GM12878 (cell line): ENCODE results near the gene GANC. TPM values are rescaled to one million over a fixed set of nuclear protein-coding genes. Genes with fewer than 3 reads are reported as not detected.

Experiments
- ATAC-seq: fragments of 200-7000 bp; cut with Tn5 transposase; 3 replicates; pipeline ENCODE4 v1.9.1; 2020; ENCODE audit warnings: mild to moderate bottlenecking, moderate library complexity
- Bru-seq: library from RNA; stranded (reverse); fragments of 400-500 nt; gene quantifications from one replicate; lab custom pipeline; 2021; lab: Mats Ljungman, UMichigan
- BruChase-seq, 2 experiments: library from RNA; stranded (reverse); fragments of 400-500 nt; gene quantifications; one replicate each; lab custom pipeline; 2021; lab: Mats Ljungman, UMichigan
- BruUV-seq: library from RNA; stranded (reverse); fragments of 400-500 nt; replicated peaks from 2 replicates; lab custom pipeline; 2021; lab: Mats Ljungman, UMichigan
- CTCF ChIA-PET: fragments of 300-600 bp; sonication (Branson Sonifier 250); formaldehyde crosslinking; extraction: SDS; loops from one replicate; lab custom pipeline; 2021; ENCODE audit warnings: inconsistent platforms; lab: Yijun Ruan, JAX
- POLR2A ChIA-PET: fragments of 350-600 bp; formaldehyde crosslinking; extraction: SDS; loops from one replicate; lab custom pipeline; 2021; ENCODE audit warnings: inconsistent platforms; lab: Charles Lee
- RAD21 ChIA-PET: fragments of 300-600 bp; sonication (Branson Sonifier 250); formaldehyde crosslinking; loops from one replicate; lab custom pipeline; 2023; ENCODE audit warnings: antibody characterized with exemption; ENCODE audit not compliant: unreplicated experiment; lab: Charles Lee
- SMC1A ChIA-PET: fragments of 300-600 bp; sonication (Branson Sonifier 250); formaldehyde crosslinking; loops from one replicate; lab custom pipeline; 2023; ENCODE audit not compliant: unreplicated experiment, uncharacterized antibody; lab: Charles Lee
- DNase-seq: peaks from one replicate; pipeline ENCODE4 v3.0.0-alpha.2; 2011; ENCODE audit warnings: low read depth, low spot score
- FAIRE-seq: peaks from 3 replicates; lab custom pipeline; 2011; peaks lifted over from hg19 to GRCh38; lab: Jason Lieb, UNC
- H2AFZ ChIP-seq: 2 replicates; pipeline ENCODE4 v1.6.0; 2011; ENCODE audit warnings: low read depth, low read length, control low read depth; ENCODE audit not compliant: control insufficient read depth
- H3K27ac ChIP-seq: 2 replicates; pipeline ENCODE4 v1.5.1; 2011; ENCODE audit warnings: control low read depth; ENCODE audit not compliant: control insufficient read depth, insufficient read depth
- H3K27me3 ChIP-seq, 2 experiments: replicated peaks in 1 of 2; 2 replicates each; pipeline versions ENCODE4 v1.6.0 to v1.6.1; 2011; ENCODE audit warnings: low read length in 1 of 2; ENCODE audit not compliant: control insufficient read depth in 2 of 2, insufficient read depth in 2 of 2
- H3K36me3 ChIP-seq, 2 experiments: 2 replicates each; pipeline ENCODE4 v1.5.1; 2011; ENCODE audit warnings: low read length in 1 of 2; ENCODE audit not compliant: control insufficient read depth in 2 of 2, insufficient read depth in 2 of 2
- H3K4me1 ChIP-seq: 2 replicates; pipeline ENCODE4 v1.6.1; 2011; ENCODE audit warnings: mild to moderate bottlenecking, low read length, moderate library complexity, mixed read lengths; ENCODE audit not compliant: control insufficient read depth, insufficient read depth
- H3K4me2 ChIP-seq: 2 replicates; pipeline ENCODE4 v1.6.0; 2011; ENCODE audit warnings: control low read depth; ENCODE audit not compliant: control insufficient read depth, insufficient read depth
- H3K4me3 ChIP-seq: fragments of 200-600 bp; sonication (generic); 2 replicates; pipeline ENCODE4 v1.5.1; 2016
- H3K79me2 ChIP-seq: 2 replicates; pipeline ENCODE4 v1.6.0; 2011; ENCODE audit warnings: low read length; ENCODE audit not compliant: control insufficient read depth, insufficient read depth
- H3K9ac ChIP-seq: 2 replicates; pipeline ENCODE4 v1.8.0; 2011; ENCODE audit warnings: low read length, control low read depth, mixed read lengths; ENCODE audit not compliant: control insufficient read depth, insufficient read depth
- H3K9me3 ChIP-seq: replicated peaks from 3 replicates; pipeline ENCODE4 v1.5.1; 2011; ENCODE audit warnings: mild to moderate bottlenecking, low read length; ENCODE audit not compliant: control insufficient read depth, insufficient read depth
- H4K20me1 ChIP-seq: 2 replicates; pipeline ENCODE4 v1.6.0; 2011; ENCODE audit not compliant: control insufficient read depth, insufficient read depth
- ATF3 ChIP-seq: IDR thresholded peaks from 2 replicates; pipeline ENCODE4 v1.6.1; 2011; ENCODE audit warnings: low read depth, mild to moderate bottlenecking, low read length, moderate library complexity, borderline replicate concordance; ENCODE audit errors: extremely low read depth
- MLLT1 ChIP-seq: fragments of 450-650 bp; IDR thresholded peaks from 2 replicates; pipeline ENCODE4 v1.6.1; 2016; ENCODE audit warnings: mild to moderate bottlenecking
- PAX5 ChIP-seq: IDR thresholded peaks from 2 replicates; pipeline ENCODE4 v1.6.1; 2011; ENCODE audit warnings: low read depth, low read length, borderline replicate concordance
- SREBF2 ChIP-seq: IDR thresholded peaks from 2 replicates; pipeline ENCODE4 v1.6.1; 2012; ENCODE audit warnings: mild to moderate bottlenecking, low read length
- SRF ChIP-seq, 2 experiments: IDR thresholded peaks; 2 replicates each; pipeline ENCODE4 v1.6.1; 2011; ENCODE audit warnings: low read depth in 2 of 2, low read length in 2 of 2, mild to moderate bottlenecking in 1 of 2, moderate library complexity in 1 of 2
- TAF1 ChIP-seq: IDR thresholded peaks from 2 replicates; pipeline ENCODE4 v1.6.1; 2011; ENCODE audit warnings: mild to moderate bottlenecking, low read depth, low read length, borderline replicate concordance
- TBL1XR1 ChIP-seq: IDR thresholded peaks from 2 replicates; pipeline ENCODE4 v1.6.1; 2012; ENCODE audit warnings: low read depth, low read length, improper control_type of control experiment
- TCF7 ChIP-seq: IDR thresholded peaks from 2 replicates; pipeline ENCODE4 v1.6.1; 2014; ENCODE audit warnings: antibody characterized with exemption, borderline replicate concordance
- WRNIP1 ChIP-seq: IDR thresholded peaks from 2 replicates; pipeline ENCODE4 v1.6.1; 2011; ENCODE audit warnings: low read depth, low read length, improper control_type of control experiment, borderline replicate concordance
- ZNF687 ChIP-seq: fragments of 450-650 bp; IDR thresholded peaks from 2 replicates; pipeline ENCODE4 v1.6.1; 2017; ENCODE audit warnings: mild to moderate bottlenecking, moderate library complexity
- WGBS: methylation state at CpG from one replicate; pipeline ENCODE4 v1.1.6; 2016; ENCODE audit warnings: low lambda C conversion rate; ENCODE audit not compliant: insufficient replicate concordance, insufficient coverage; ENCODE audit errors: missing lambda C conversion rate; 5-methylcytosine and 5-hydroxymethylcytosine counted together
- in situ Hi-C: fragments of 300-500 bp; cut with MboI; formaldehyde crosslinking; loops from 9 replicates; pipeline ENCODE4 v1.14.3; 2018; ENCODE audit warnings: mixed read lengths
- intact Hi-C: fragments of 100-400 bp; cut with micrococcal nuclease; formaldehyde crosslinking; loops from one replicate; pipeline ENCODE4 v1.14.2; 2022; ENCODE audit not compliant: unreplicated experiment
- long read RNA-seq, 2 experiments: library from polyadenylated mRNA; unstranded; transcript quantifications; one replicate each; pipeline ENCODE4 v2.0.0, GENCODE V29; 2019 to 2020
- polyA minus RNA-seq, 3 experiments: library from RNA; depleted of rRNA, polyadenylated mRNA; stranded (reverse); fragments of >200 nt; gene quantifications; 2 replicates each; pipeline ENCODE4 v1.2.3, GENCODE V29; 2011
- polyA plus RNA-seq, 11 experiments: library from polyadenylated mRNA; depleted of rRNA in 4 of 11; unstranded in 6 of 11; stranded (reverse) in 5 of 11; fragments of >200 nt; fragmentation: Nextera tagmentation in 4 of 11; fragmentation: Illumina TruSeq in 1 of 11; extraction: Ambion mirVana in 4 of 11; extraction: Trizol in 1 of 11; gene quantifications; 1 replicate in 1 of 11; 2 replicates in 10 of 11; pipeline versions ENCODE4 v1.2.1 to v1.2.3, GENCODE V29; 2011 to 2016; ENCODE audit warnings: inconsistent platforms in 2 of 11, missing spikeins in 2 of 11, low read depth in 1 of 11
- total RNA-seq, 4 experiments: library from RNA; depleted of rRNA in 3 of 4; stranded (reverse); fragments of >200 nt in 3 of 4; fragmentation: Illumina TruSeq in 1 of 4; extraction: Trizol in 1 of 4; gene quantifications; 2 replicates each; pipeline versions ENCODE4 v1.2.1 to v1.2.3, GENCODE V29; 2013 to 2021

GANC gene
- total RNA-seq (2013; cell fraction: nucleolus; rRNA removed), result 177 and 186 TPM in 2 replicates
- total RNA-seq (2014; rRNA removed) (20.9 and 22.1 TPM in 2 replicates), total RNA-seq (2014; rRNA removed; fragmentation: Illumina TruSeq; extraction: Trizol) (24.0 and 26.8 TPM in 2 replicates), total RNA-seq (2021) (35.3 and 39.2 TPM in 2 replicates), polyA plus RNA-seq (2011; rRNA removed) (25.9 and 31.0 TPM in 2 replicates), polyA plus RNA-seq (2014; fragmentation: Illumina TruSeq; extraction: Trizol) (28.3 and 35.8 TPM in 2 replicates), polyA plus RNA-seq (2014; fragmentation: Nextera tagmentation; extraction: Ambion mirVana) (10 to 100 TPM; 11.3 to 13.1 TPM), polyA plus RNA-seq (2014; rRNA removed) (16.2 and 16.4 TPM in 2 replicates), polyA plus RNA-seq (2016; fragmentation: Nextera tagmentation; extraction: Ambion mirVana) (10 to 100 TPM; 18.2 to 25.1 TPM), polyA minus RNA-seq (2011; rRNA and poly(A)+ RNA removed) (32.4 and 33.4 TPM in 2 replicates), Bru-seq, nascent RNA (percentile 68 among the genes with signal in this experiment), BruChase-seq, experiment 1, labeled RNA remaining after a 6-hour chase (percentile 72 among the genes with signal in this experiment), BruChase-seq, experiment 2, labeled RNA remaining after a 2-hour chase (percentile 71 among the genes with signal in this experiment)
- 13.0 TPM for polyA plus RNA-seq (2011; ENCODE audit: low read depth)
- 13.6 and 13.7 TPM in 2 replicates for polyA plus RNA-seq (2011; cell fraction: cytosol; rRNA removed)
- polyA plus RNA-seq (2011; cell fraction: nucleus; rRNA removed), result 35.0 and 42.1 TPM in 2 replicates
- polyA plus RNA-seq (2012), result 14.3 and 18.8 TPM in 2 replicates
- 10.0 and 12.9 TPM in 2 replicates for polyA minus RNA-seq (2011; cell fraction: cytosol; rRNA and poly(A)+ RNA removed)
- polyA minus RNA-seq (2011; cell fraction: nucleus; rRNA and poly(A)+ RNA removed), result 28.3 and 33.8 TPM in 2 replicates
- long read RNA-seq, experiment 1, partial matches to known transcripts, result 2 of 7 reads
- long read RNA-seq, experiment 1, other reads (novel, unspliced or antisense), result 4 of 7 reads
- long read RNA-seq, experiment 2, full-length matches to known transcripts, result 6 of 52 reads
- long read RNA-seq, experiment 2, partial matches to known transcripts, result 11 of 52 reads
- long read RNA-seq, experiment 2, other reads (novel, unspliced or antisense), result 35 of 52 reads

GRCh38 chr15:42272939-42273899, at the start of gene GANC, which contains the start of gene TMEM87A:
Gene GANC, plus strand, starts transcription at chr15:42273201. Its CDS starts 1,281 bp downstream, at chr15:42274482.
Gene TMEM87A, minus strand, starts transcription at chr15:42273433. Its CDS starts 35 bp downstream, at chr15:42273398.
- Histone ChIP-seq H3K27ac (peak within 1 kb of the TSS; percentile 95), H3K36me3 (peaks cover 0 to under 1% of the 10 kb centered on the region in 2 experiments; a peak in 1 of 4 replicates), H3K9ac (peak within 1 kb of the TSS; percentile 97), H3K4me1 (no peaks in the 10 kb centered on the region; the same call in 1 of the 2 replicates), H3K4me2 (peak within 1 kb of the TSS; percentile 98), H3K27me3 (no peaks in the 10 kb centered on the region), H4K20me1 (no peaks in the 10 kb centered on the region), H3K9me3 (no peaks in the 10 kb centered on the region), H3K4me3 (peak within 1 kb of the TSS; percentile 85), H3K79me2 (peaks cover 65% of the 10 kb centered on the region), H2AFZ (peak within 1 kb of the TSS; percentile 96)
- POLR2A ChIA-PET, result interaction anchor here (0.6 to 1.0 kb wide), 3 partner anchors 196 to 301 kb away, joined by 3 to 5 read pairs (median 3); partner anchors contain the start of genes EHD4 and ZNF106
- intact Hi-C loops, result no loop called here
- in situ Hi-C loops, result loop anchor here (25.0 kb wide), 1 partner anchor 1514 kb away; the partner anchor contains the start of genes ELL3 and SERF2
- SMC1A ChIA-PET, result interaction anchor here (0.5 to 0.7 kb wide), 3 partner anchors 65 to 842 kb away, joined by 3 read pairs; no protein-coding TSS in a partner anchor
- under 1% methylated on average over 52 of the region's 52 CpGs for WGBS
- BruUV-seq, result TSS peak; percentile 77
- FAIRE-seq, result peak; percentile 93
- RAD21 ChIA-PET, result interaction anchor here (0.7 to 1.2 kb wide), 2 partner anchors 18 to 304 kb away, joined by 3 read pairs; no protein-coding TSS in a partner anchor
- peak; percentile 95 for DNase-seq
- CTCF ChIA-PET, result no interaction called here
- ATAC-seq, result peak; percentile 95
- TF ChIP-seq SREBF2 (no peak), ZNF687 (peak; percentile 81), WRNIP1 (0 out of 2 replicates have a peak, but pooled peaks have one; percentile 28), SRF (IDR thresholded peaks at IDR 0.05; ENCODE audit: low read depth in 2 of 2, low read length in 2 of 2) (0 out of 4 replicates have a peak, but pooled peaks of 1 of the 2 experiments have one; percentile 34), TAF1 (peak; percentile 91), ATF3 (no peak), TCF7 (no peak), MLLT1 (peak; percentile 84; the same call in 1 of the 2 replicates), PAX5 (no peak), TBL1XR1 (no peak; the same call in none of the 2 replicates)
